IPS-20b (cell line): ENCODE results near the gene GGCX.
A peak's percentile ranks its signal among the peaks of the same experiment; 100 is the strongest.
"Not testable (repeated sequence)": the region's sequence is repeated elsewhere in the genome, so short reads cannot be mapped to it uniquely, and the experiment has no call there.

ENCODE experiments used
- H3K27ac ChIP-seq: one replicate; pipeline ENCODE4 v1.5.1; 2013; ENCODE audit warnings: low read length
- H3K27me3 ChIP-seq: 2 replicates; pipeline ENCODE4 v1.6.1; 2013; ENCODE audit warnings: mild to moderate bottlenecking, low read length, inconsistent platforms; ENCODE audit not compliant: insufficient read depth
- H3K36me3 ChIP-seq: 2 replicates; pipeline ENCODE4 v1.6.1; 2013; ENCODE audit warnings: low read depth, mild to moderate bottlenecking, inconsistent platforms, low read length, moderate library complexity; ENCODE audit not compliant: insufficient read depth
- H3K4me1 ChIP-seq: 2 replicates; pipeline ENCODE4 v1.6.1; 2013; ENCODE audit warnings: mild to moderate bottlenecking, control low read depth, inconsistent platforms, low read length, moderate library complexity; ENCODE audit not compliant: insufficient read depth
- H3K4me3 ChIP-seq: 2 replicates; pipeline ENCODE4 v1.5.1; 2013; ENCODE audit warnings: mild to moderate bottlenecking, low read length, inconsistent platforms
- H3K9ac ChIP-seq: 2 replicates; pipeline ENCODE4 v1.6.1; 2013; ENCODE audit warnings: low read depth, mild to moderate bottlenecking, inconsistent platforms, low read length, moderate library complexity
- H3K9me3 ChIP-seq: 2 replicates; pipeline ENCODE4 v1.6.1; 2013; ENCODE audit warnings: mild to moderate bottlenecking, low read depth, low read length, inconsistent platforms; ENCODE audit not compliant: insufficient read depth

Gene GGCX

DNA sequence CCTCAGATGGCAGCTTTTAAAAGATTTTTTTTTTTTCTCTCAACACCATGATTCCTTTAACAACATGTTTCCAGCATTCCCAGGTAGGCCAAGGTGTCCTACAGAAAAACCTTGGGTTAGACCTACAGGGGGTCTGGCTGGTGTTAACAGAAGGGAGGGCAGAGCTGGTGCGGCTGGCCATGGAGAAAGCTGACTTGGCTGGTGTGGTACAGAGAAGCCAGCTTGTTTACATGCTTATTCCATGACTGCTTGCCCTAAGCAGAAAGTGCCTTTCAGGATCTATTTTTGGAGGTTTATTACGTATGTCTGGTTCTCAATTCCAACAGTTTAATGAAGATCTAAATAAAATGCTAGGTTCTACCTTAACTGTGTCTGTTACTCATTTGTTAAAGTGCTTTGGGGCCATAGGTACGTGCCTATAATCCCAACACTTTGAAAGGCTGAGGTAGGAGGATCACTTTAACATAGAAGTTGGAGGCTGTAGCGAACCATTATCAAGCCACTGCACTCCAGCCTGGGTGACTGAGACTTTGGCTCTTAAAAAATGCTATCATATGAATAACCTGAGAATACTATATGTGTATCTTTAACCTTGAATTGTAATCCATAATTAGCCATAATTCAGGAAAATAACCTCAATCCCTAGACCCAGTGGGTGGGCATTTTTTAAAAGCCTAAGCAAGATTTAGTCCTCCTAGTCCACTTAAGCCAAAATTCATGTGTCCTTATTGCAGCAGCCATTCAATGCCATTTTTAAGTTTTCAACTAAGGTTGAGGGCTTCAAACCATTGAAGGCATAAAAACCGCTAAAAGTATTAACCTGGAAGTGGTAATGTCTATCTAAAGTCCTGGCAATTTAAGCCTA, 16.1 kb downstream of the GGCX start:
- H3K27ac ChIP-seq, H3K4me3 ChIP-seq, H3K27me3 ChIP-seq, H3K9me3 ChIP-seq, H3K9ac ChIP-seq, H3K4me1 ChIP-seq: not testable (repeated sequence)
- peaks cover 80% of the 10 kb centered on the region for H3K36me3 ChIP-seq

DNA sequence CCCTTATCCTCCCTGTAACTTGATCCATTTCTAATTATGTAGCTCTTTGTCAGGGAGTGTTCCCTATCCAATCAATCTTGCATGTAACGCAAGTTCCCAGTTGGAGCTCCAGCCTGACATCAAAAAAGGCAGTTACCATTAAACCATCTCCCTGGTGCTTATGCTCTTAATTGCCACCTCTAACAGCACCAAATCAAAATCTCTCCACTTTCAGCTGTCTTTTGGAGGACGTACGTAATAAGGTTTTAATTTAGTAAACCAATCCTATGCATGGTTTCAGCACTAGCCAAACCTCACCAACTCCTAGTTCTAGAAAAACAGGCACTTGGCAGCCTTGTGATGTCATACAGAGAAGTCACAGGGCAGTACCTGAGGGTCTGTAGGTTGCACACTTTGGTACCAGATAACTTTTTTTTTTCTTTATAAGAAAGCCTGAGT, 17.0 kb downstream of the GGCX start:
- H3K9ac ChIP-seq, H3K4me1 ChIP-seq, H3K27me3 ChIP-seq, H3K9me3 ChIP-seq, H3K27ac ChIP-seq, H3K4me3 ChIP-seq: not testable (repeated sequence)
- peaks cover 77% of the 10 kb centered on the region for H3K36me3 ChIP-seq

DNA sequence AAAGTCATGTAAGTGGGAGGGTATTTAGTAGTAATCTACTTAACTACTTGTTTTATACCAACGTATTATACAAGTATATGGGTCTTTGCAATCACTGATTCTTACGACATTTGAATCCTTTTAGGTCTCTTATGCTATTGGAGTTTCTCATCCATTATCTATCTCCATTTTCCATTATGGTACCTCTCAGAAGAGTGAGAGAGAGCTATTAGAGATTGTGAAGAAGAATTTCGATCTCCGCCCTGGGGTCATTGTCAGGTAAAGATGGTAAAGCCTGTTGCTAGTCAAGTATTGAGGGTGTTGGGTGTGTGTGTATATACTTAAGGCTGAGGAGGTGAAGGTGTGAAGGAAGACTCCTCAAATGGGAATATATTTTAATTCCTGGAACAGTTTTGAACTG, 18.5 kb downstream of the GGCX start:
- Histone ChIP-seq H3K27ac (no peak overlapping the region), H3K36me3 (peaks cover 64% of the 10 kb centered on the region), H3K27me3 (no peaks in the 10 kb centered on the region), H3K4me1 (peaks cover 9% of the 10 kb centered on the region), H3K9me3 (no peaks in the 10 kb centered on the region), H3K4me3 (no peak overlapping the region), H3K9ac (no peak overlapping the region)

DNA sequence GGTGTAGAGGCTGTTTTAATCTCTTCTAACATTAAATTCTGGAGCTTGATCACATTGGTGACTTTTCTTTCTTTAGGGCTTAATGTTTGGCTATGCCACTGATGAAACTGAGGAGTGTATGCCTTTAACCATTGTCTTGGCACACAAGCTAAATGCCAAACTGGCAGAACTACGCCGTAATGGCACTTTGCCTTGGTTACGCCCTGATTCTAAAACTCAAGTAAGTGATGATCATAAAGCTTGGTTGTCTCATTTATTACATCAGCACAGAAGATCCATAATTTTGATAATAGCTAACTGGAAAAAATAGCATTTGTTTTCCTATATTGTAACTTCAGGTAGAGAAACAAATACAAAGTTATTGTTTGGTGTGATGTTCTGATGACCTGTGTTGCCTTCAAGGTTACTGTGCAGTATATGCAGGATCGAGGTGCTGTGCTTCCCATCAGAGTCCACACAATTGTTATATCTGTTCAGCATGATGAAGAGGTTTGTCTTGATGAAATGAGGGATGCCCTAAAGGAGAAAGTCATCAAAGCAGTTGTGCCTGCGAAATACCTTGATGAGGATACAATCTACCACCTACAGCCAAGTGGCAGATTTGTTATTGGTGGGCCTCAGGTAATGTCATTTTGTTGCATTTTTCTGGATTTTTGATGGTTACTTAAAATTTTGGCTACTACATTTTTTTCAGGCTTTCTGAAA, 19.4 kb downstream of the GGCX start:
- Histone ChIP-seq H3K27me3 (no peaks in the 10 kb centered on the region), H3K27ac (no peak overlapping the region), H3K9ac (peak overlapping the region; percentile 100; the same call in 1 of the 2 replicates), H3K9me3 (no peaks in the 10 kb centered on the region), H3K36me3 (peaks cover 64% of the 10 kb centered on the region), H3K4me3 (peak overlapping the region; percentile 95), H3K4me1 (peaks cover 17% of the 10 kb centered on the region)

DNA sequence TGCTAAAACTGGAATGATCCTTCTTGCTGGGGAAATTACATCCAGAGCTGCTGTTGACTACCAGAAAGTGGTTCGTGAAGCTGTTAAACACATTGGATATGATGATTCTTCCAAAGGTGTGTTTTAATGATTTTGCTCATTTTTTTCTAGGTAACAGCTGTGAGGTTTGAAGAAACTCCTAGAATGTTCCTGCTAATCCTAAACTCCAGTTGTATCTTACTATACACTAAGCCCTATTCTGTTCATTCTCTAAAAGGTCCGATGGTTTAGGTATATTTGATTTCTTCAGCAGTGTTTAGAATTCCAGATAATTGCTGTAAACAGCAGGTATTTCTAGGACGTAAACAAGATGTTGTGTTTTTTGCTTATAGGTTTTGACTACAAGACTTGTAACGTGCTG, 20.0 kb downstream of the GGCX start:
- Histone ChIP-seq H3K9me3 (no peaks in the 10 kb centered on the region), H3K36me3 (peaks cover 64% of the 10 kb centered on the region), H3K27ac (no peak overlapping the region), H3K9ac (peak overlapping the region; percentile 100), H3K27me3 (no peaks in the 10 kb centered on the region), H3K4me3 (peak overlapping the region; percentile 95), H3K4me1 (peaks cover 20% of the 10 kb centered on the region)

DNA sequence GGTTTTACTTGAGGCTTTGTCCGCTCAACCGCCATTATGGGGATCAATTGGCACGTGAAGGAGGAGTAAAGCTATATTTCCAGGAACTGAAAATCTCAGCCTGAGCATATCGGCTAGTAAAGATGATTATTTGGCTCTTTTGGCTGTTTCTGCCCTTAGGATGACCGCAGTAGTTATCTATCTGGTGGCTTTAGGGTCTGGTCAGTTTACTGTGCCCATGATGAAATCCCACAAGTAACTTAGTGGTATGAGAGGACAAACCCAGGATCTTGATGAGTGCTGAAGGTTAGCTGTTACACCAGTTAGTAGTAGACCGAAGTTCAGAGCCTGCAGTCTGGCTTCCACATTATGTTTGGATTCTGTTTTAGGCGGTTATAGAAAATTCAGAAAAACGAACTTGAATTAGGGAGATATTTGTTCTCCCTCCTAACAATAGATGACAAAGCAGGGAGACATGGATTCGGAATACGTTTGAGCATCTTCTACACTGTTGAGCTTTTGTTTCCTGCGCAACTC, 21.1 kb downstream of the GGCX start:
- peak overlapping the region; percentile 100 for H3K9ac ChIP-seq
- no peaks in the 10 kb centered on the region for H3K9me3 ChIP-seq
- peaks cover 56% of the 10 kb centered on the region for H3K36me3 ChIP-seq
- H3K27me3 ChIP-seq, result no peaks in the 10 kb centered on the region
- H3K27ac ChIP-seq, result peak overlapping the region; percentile 99
- H3K4me1 ChIP-seq, result peaks cover 20% of the 10 kb centered on the region
- peak overlapping the region; percentile 95 for H3K4me3 ChIP-seq

DNA sequence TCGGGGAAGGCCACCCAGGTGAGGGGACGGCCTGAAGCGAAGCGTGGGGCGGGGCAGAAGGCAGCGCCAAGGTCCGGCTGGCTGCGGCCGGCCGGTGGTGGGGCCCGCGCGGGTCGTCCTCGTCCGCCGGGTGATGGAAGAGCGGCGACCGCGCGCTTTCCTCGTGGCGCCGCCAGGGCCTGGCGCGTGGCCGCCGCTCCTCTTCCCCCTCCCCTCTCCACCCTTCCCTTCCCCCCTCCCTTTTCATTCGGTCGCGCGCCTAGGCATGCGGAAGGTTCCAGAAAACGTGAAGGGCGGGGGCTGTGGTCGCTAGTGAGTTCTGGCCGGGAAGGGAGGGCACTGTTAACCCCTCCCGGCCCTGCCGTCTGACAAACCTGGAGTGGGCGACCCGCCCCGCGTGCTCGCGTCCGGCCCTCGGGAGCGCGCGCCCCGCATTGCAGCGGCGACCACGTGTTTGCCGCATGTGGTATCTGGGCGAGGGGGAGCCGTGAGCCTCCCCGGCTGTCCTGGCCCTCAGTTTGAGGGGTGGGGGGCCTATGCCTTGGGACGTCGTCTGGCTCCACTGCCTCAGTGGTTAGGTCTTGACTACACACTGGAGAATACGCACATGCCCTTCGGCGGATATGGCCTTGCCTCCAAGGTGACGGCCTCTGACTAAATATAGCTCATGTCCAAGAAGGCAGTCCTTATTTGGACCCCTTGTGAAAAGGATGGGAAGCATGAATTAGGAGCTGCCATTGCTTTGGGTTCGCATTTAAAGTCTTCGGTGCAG, 21.7 kb downstream of the GGCX start:
- H3K36me3 ChIP-seq, result peaks cover 49% of the 10 kb centered on the region
- H3K9ac ChIP-seq, result peak overlapping the region; percentile 100
- peak overlapping the region; percentile 99 for H3K27ac ChIP-seq
- no peaks in the 10 kb centered on the region for H3K27me3 ChIP-seq
- peak overlapping the region; percentile 95 for H3K4me3 ChIP-seq
- peaks cover 20% of the 10 kb centered on the region for H3K4me1 ChIP-seq
- H3K9me3 ChIP-seq, result no peaks in the 10 kb centered on the region

DNA sequence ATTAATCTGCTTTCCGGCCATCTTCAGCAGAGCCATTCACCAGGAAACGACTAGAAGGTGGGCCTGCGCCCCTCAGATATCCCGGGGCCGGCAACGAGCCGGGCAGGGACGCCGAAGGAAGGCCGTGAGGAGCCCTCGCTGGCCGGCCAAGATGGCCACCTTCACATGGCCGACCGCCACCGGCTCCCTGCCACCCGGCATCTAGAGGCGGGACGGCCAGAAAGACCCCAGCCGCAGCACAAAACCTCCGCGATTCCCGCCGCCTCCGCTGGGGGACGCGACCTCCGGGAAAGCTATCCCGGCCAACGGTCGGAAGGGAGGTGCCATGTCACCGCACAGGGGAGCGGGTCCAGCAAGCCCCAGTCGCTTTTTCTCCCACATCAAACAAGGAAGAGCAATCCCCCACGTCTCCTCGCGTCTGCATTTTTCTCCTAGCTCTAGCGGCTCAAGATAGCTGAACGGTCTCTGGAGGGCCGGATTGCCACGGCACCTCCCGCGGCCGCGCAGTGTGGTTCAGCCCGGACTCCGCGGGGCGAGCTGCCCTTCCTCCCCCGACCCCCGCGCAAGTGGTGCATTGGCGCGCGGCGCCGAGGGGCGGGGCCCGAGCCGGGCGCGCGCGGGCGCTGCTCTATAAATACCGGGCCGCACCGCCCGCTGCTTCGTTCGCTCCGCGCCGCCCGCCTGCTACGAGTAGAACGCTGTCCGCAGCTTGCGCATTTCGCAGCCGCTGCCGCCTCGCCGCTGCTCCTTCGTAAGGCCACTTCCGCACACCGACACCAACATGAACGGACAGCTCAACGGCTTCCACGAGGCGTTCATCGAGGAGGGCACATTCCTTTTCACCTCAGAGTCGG, 22.6 kb downstream of the GGCX start, which contains the start of gene MAT2A:
Gene MAT2A (plus strand): TSS at position 662 of the 854 bp plus-strand sequence. CDS start 120 bp downstream, at position 782.
- Histone ChIP-seq H3K27me3 (no peaks in the 10 kb centered on the region), H3K4me1 (peaks cover 20% of the 10 kb centered on the region), H3K27ac (peak within 1 kb of the TSS; percentile 99), H3K9ac (peak within 1 kb of the TSS; percentile 100), H3K36me3 (peaks cover 41% of the 10 kb centered on the region), H3K4me3 (peak within 1 kb of the TSS; percentile 95), H3K9me3 (no peaks in the 10 kb centered on the region)

DNA sequence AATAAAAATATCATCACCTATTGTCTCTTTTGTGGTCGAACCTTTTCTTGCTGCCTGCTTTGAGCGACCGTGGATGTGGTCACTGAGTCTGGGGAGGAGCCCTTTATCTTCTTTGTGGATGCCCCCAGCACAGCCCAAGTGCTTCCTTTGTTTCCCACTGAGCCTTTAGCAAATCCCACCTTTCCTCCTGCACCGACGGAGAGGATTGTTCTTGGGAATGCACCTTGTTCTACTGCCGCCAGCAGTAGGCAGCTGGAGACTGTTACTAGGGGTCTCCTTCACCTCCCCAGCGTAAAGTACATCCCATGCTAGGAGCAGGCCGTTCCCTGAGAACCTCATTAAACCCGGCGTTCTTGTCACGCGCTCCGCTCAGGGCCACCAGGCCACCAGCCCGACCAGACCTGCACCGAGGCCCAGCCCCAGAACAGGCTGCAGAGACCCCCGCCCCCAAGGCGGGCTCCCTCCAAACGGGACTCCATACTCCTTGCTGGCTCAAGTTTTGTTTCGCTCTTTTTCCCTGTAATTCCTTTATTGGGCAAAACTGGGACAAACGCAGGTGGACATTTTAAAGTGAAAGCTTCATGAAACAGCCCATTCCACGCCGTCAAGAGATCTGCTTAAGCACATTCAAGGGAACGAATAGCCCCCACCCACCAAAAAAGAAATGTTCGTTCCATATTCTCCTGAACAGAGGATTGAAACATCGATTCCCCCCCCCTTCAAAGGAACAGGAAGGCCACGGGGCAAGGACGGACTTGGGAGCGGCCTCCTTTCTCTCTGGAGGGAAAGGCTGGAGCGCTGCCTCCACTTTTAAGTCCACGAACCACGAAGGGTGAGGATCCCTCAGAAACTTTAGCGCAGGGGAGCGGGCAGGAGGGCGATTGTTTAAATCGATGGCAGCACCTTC, 23.4 kb downstream of the GGCX start:
- peaks cover 32% of the 10 kb centered on the region for H3K36me3 ChIP-seq
- H3K4me1 ChIP-seq, result peaks cover 20% of the 10 kb centered on the region
- peak overlapping the region; percentile 99 for H3K27ac ChIP-seq

DNA sequence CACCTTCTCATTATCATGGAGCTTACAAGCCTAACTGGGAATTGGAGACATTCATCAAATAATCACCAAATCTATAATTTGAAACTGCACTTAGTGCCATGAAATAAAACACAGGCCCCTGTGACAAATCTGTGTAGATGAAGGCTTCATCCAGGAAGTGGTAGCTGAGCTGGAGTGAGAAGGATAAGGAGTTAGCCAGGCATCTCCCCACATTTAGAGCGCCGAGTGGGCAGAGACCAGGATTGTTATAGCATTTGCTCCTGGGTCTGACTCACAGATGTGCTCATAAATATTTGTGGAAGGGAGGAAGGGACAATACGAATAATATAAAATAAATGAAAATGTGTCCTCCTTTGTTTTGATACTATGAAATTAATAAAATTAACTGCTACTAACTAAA, 24.8 kb downstream of the GGCX start:
- H3K27ac ChIP-seq, result no peak overlapping the region
- H3K4me3 ChIP-seq, result 0 out of 2 replicates have a peak overlapping the region, but pooled peaks have one; percentile 95
- no peaks in the 10 kb centered on the region for H3K9me3 ChIP-seq
- H3K9ac ChIP-seq, result peak overlapping the region; percentile 100; the same call in 1 of the 2 replicates
- peaks cover 18% of the 10 kb centered on the region for H3K36me3 ChIP-seq
- H3K27me3 ChIP-seq, result no peaks in the 10 kb centered on the region
- H3K4me1 ChIP-seq, result peaks cover 15% of the 10 kb centered on the region

More for the DNA sequence above, 23.4 kb downstream of the GGCX start:
- Histone ChIP-seq H3K27me3 (no peaks in the 10 kb centered on the region), H3K9me3 (no peaks in the 10 kb centered on the region), H3K9ac (peak overlapping the region; percentile 100), H3K4me3 (peak overlapping the region; percentile 95)
